ENCODE measurements around the gene SPATS2. TPM values are rescaled to one million over a fixed set of nuclear protein-coding genes. Genes with fewer than 3 reads are reported as not detected.

SPATS2 gene
- total and polyA plus RNA-seq, 10 of the 15 experiments (the other 5 are each of a cell fraction or from before 2014, with no cell fraction given) = 9.0 to 54.2 (median 27.5) TPM

DNA sequence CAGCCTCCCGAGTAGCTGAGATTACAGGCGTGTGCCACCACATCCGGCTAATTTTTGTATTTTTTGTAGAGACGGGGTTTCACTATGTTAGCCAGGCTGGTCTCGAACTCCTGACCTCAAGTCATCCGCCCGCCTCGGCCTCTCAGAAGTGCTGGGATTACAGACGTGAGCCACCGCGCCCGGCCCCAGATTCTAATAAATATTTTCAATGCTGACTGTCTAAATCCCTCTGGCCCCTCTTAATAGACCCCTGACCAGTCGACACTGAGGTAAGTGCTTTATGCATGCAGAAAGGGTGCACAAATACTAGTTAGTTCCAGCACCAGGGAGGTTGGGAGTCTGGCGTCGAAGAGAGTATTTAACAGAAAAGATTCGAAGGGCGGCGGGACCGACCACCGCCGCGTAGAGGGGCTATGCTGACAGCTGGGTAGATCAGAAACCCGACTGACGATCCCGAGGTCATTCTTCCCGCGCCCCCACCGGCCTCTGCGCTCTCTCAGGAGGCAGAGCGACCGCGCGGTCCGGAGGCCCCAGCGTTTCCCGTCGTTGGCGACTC is 1.1 kb upstream of the SPATS2 start (continued):
- TF ChIP-seq, protein P1, sequence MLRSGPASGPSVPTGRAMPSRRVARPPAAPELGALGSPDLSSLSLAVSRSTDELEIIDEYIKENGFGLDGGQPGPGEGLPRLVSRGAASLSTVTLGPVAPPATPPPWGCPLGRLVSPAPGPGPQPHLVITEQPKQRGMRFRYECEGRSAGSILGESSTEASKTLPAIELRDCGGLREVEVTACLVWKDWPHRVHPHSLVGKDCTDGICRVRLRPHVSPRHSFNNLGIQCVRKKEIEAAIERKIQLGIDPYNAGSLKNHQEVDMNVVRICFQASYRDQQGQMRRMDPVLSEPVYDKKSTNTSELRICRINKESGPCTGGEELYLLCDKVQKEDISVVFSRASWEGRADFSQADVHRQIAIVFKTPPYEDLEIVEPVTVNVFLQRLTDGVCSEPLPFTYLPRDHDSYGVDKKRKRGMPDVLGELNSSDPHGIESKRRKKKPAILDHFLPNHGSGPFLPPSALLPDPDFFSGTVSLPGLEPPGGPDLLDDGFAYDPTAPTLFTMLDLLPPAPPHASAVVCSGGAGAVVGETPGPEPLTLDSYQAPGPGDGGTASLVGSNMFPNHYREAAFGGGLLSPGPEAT (IDR thresholded peaks at IDR 0.05; ENCODE audit: low read depth) = 0 out of 2 replicates have a peak, but pooled peaks have one; percentile 50
- TF ChIP-seq, protein P2, sequence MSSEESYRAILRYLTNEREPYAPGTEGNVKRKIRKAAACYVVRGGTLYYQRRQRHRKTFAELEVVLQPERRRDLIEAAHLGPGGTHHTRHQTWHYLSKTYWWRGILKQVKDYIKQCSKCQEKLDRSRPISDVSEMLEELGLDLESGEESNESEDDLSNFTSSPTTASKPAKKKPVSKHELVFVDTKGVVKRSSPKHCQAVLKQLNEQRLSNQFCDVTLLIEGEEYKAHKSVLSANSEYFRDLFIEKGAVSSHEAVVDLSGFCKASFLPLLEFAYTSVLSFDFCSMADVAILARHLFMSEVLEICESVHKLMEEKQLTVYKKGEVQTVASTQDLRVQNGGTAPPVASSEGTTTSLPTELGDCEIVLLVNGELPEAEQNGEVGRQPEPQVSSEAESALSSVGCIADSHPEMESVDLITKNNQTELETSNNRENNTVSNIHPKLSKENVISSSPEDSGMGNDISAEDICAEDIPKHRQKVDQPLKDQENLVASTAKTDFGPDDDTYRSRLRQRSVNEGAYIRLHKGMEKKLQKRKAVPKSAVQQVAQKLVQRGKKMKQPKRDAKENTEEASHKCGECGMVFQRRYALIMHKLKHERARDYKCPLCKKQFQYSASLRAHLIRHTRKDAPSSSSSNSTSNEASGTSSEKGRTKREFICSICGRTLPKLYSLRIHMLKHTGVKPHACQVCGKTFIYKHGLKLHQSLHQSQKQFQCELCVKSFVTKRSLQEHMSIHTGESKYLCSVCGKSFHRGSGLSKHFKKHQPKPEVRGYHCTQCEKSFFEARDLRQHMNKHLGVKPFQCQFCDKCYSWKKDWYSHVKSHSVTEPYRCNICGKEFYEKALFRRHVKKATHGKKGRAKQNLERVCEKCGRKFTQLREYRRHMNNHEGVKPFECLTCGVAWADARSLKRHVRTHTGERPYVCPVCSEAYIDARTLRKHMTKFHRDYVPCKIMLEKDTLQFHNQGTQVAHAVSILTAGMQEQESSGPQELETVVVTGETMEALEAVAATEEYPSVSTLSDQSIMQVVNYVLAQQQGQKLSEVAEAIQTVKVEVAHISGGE (CRISPR knock-in tag; IDR thresholded peaks at IDR 0.05) = no peak
- TF ChIP-seq GABPA (IDR thresholded peaks at IDR 0.05; ENCODE audit: low read depth) = no peak
- no peak for TF ChIP-seq POLR2AphosphoS2 (IDR thresholded peaks at IDR 0.05; ENCODE audit: low read depth, low read length)
- TF ChIP-seq, protein P3, sequence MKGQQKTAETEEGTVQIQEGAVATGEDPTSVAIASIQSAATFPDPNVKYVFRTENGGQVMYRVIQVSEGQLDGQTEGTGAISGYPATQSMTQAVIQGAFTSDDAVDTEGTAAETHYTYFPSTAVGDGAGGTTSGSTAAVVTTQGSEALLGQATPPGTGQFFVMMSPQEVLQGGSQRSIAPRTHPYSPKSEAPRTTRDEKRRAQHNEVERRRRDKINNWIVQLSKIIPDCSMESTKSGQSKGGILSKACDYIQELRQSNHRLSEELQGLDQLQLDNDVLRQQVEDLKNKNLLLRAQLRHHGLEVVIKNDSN (IDR thresholded peaks at IDR 0.05; ENCODE audit: borderline replicate concordance, extremely low read length, insufficient read depth, low read depth, low read length) = no peak
- no peak for TF ChIP-seq STAT3 (IDR thresholded peaks at IDR 0.05; ENCODE audit: low read depth, low read length)
- TF ChIP-seq, protein P4, sequence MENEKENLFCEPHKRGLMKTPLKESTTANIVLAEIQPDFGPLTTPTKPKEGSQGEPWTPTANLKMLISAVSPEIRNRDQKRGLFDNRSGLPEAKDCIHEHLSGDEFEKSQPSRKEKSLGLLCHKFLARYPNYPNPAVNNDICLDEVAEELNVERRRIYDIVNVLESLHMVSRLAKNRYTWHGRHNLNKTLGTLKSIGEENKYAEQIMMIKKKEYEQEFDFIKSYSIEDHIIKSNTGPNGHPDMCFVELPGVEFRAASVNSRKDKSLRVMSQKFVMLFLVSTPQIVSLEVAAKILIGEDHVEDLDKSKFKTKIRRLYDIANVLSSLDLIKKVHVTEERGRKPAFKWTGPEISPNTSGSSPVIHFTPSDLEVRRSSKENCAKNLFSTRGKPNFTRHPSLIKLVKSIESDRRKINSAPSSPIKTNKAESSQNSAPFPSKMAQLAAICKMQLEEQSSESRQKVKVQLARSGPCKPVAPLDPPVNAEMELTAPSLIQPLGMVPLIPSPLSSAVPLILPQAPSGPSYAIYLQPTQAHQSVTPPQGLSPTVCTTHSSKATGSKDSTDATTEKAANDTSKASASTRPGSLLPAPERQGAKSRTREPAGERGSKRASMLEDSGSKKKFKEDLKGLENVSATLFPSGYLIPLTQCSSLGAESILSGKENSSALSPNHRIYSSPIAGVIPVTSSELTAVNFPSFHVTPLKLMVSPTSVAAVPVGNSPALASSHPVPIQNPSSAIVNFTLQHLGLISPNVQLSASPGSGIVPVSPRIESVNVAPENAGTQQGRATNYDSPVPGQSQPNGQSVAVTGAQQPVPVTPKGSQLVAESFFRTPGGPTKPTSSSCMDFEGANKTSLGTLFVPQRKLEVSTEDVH (IDR thresholded peaks at IDR 0.05; ENCODE audit: low read depth, partially characterized antibody) = no peak
- TF ChIP-seq RAD21 (IDR thresholded peaks at IDR 0.05; ENCODE audit: insufficient read depth, low read depth, low read length) = no peak
- TF ChIP-seq RUNX3 (IDR thresholded peaks at IDR 0.05; ENCODE audit: low read length) = 0 out of 2 replicates have a peak, but pooled peaks have one; percentile 4
- TF ChIP-seq MXI1 (IDR thresholded peaks at IDR 0.05; ENCODE audit: low read depth, low read length) = no peak
- TF ChIP-seq, protein P5, sequence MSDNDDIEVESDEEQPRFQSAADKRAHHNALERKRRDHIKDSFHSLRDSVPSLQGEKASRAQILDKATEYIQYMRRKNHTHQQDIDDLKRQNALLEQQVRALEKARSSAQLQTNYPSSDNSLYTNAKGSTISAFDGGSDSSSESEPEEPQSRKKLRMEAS (IDR thresholded peaks at IDR 0.05; ENCODE audit: low read depth, low read length) = no peak
- TF ChIP-seq YY1 (IDR thresholded peaks at IDR 0.05; ENCODE audit: low read depth, low read length) = no peak
- no peak for TF ChIP-seq SUPT20H (IDR thresholded peaks at IDR 0.05; ENCODE audit: borderline replicate concordance, control insufficient read depth, low read depth, low read length)
- TF ChIP-seq NFIC (IDR thresholded peaks at IDR 0.05; ENCODE audit: low read depth, low read length) = no peak
- TF ChIP-seq ZZZ3 (IDR thresholded peaks at IDR 0.05; ENCODE audit: control insufficient read depth, insufficient read length, low read depth) = no peak
- no peak for TF ChIP-seq ZBED1 (IDR thresholded peaks at IDR 0.05; ENCODE audit: borderline replicate concordance)
- no peak for TF ChIP-seq SMC3 (IDR thresholded peaks at IDR 0.05; ENCODE audit: borderline replicate concordance, low read length)
- no peak for TF ChIP-seq SP1 (IDR thresholded peaks at IDR 0.05; ENCODE audit: low read depth, low read length)
- 0 out of 2 replicates have a peak, but pooled peaks have one; percentile 13 for TF ChIP-seq MTA2 (IDR thresholded peaks at IDR 0.05; ENCODE audit: low read depth)
